HG02981 (cell line): ENCODE measurements around the gene OTOGL.
"Not testable (repeated sequence)": the region's sequence is repeated elsewhere in the genome, so short reads cannot be mapped to it uniquely, and the experiment has no call there.

ENCODE experiments used
- ATAC-seq: cut with Tn5 transposase; IDR thresholded peaks from one replicate; pipeline ENCODE4 v1.9.1; 2021; ENCODE audit warnings: mild to moderate bottlenecking, moderate library complexity; ENCODE audit not compliant: unreplicated experiment

OTOGL gene

DNA sequence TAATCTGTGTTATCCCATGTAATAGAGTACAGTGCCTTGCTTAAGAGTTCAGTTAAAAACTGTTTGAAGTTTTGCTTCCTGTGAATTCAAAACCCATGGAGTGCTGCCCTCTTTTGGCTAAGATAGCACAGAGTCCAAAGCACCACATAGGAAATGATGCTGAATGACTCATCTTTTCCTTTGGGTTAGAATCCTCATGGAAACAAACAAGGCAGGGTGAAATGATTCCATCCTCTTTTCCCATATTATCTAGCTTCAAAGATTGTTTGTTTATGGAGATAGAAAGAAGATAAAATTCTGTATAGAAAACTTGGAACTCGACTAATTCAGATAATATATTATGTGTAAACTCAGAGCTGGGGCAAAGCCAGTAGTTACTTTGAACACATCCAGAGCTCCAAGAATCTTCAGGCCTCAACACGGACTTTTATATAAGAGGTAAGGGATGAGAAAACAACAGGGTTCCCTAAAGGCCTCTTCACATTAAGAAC is 87.4 kb downstream of the OTOGL start:
- ATAC-seq, result peak; percentile 37

DNA sequence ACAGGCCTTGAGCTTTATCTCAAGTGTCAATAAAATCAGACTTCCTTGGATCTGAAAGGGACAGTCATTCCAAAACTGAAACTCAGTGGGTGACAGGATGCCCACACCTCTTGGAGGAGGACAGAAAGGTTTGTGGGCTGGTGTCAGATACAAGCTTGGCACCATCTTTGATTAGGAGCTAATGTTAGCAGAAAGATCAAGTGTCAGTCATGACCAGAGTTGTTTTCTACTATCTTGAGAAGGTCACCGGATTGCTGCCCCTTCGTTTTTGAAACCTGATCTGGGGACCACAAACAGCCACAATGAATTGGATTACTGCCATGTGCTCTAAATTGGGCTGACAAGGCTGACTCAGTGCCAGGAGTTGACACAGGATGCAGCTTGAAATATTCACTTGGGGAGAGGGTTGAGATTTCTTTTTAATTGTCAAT is 88.3 kb downstream of the OTOGL start:
- ATAC-seq, result peak; percentile 60

DNA sequence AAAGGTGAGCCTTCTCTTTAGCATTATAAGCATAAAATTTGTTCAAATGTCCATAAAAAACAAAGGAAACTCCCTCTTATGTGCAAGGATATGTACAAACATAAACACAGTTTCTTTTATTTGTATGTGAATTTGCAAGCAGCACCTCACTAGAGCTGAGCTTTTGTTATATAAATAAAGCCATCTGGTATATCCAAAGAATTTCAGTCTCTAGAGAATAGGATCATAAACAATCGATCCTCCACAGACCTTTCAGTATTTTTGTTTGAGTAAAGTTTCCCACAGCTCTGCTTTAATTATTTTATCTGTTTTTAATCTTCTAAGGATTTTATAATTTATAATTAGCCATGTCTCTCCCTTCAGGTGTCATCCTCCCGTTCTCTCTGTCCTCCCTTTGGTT is 89.2 kb downstream of the OTOGL start:
- no peak for ATAC-seq

DNA sequence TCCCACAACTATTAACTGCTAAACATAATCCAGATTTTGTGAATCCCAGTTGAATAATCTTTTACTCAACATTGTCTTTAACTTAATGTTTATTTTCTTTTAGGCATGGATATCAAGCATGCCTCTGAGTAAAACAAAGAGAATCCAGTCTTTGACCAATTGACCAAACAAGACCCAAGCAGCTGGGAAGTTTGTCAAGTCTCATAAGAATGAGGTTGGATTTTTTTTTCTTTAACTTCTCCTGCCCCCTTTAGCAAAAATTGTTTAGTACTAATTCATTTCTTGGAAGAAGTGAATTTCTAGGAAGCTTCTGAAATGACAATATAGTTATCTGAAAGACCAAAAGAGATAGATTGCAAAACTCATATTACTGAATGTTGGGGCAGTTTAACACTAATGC is 89.9 kb downstream of the OTOGL start:
- no peak for ATAC-seq

DNA sequence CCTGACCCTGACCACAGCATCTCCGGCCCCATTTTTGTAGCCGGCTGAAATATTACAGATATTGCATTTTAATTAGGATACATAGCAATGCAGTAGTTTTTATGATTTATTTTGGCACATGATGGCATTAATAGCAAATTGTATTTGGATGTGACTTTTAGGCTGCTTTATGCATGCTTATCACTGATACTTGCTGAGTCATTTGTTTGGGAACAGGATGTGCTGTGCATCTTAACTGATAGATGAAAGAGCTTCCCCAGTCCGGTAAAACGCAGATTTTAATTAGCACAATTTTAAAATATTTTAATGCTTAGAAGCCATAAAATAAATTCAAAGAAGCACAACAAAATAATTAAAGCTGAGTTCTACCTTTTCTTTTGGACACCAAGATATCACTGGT is 90.7 kb downstream of the OTOGL start:
- no peak for ATAC-seq

DNA sequence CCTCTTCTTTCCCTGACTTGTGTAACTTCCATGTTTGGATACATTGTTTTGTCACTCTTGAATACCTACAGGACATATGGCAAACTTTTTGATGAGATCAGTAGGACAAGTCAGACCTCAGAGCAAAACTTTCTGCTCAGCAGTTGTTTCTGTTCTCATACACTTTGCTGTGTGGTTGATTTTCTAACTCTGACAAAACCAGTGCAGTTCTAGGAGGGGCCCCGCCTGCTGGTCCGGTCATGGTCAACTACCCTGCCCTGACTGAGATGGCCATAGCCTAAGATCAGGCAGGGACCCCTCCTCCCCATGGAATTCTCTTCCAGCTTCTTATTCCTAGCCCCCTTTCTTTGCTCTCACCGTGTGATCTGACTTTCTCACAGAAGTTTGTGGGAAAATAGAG is 92.8 kb downstream of the OTOGL start:
- no peak for ATAC-seq

DNA sequence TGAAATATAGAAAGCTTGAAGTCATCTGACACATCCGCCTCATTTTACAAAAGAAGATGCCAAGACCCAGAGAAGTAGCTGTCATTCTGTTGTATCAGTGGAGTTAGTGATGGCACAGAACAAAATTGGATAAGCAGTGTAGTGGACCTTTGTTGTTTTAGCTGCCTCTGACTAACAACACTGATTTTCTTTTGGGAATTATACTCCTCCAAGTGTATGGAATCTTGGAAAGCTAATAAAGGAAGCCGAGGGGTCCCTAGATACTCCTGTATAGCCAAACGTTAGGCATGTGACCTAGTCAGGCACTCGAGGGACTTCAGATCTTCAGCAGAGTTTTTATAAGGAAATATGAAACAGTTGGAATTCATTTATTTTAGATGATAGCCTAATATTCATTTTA is 94.5 kb downstream of the OTOGL start:
- ATAC-seq, result no peak

DNA sequence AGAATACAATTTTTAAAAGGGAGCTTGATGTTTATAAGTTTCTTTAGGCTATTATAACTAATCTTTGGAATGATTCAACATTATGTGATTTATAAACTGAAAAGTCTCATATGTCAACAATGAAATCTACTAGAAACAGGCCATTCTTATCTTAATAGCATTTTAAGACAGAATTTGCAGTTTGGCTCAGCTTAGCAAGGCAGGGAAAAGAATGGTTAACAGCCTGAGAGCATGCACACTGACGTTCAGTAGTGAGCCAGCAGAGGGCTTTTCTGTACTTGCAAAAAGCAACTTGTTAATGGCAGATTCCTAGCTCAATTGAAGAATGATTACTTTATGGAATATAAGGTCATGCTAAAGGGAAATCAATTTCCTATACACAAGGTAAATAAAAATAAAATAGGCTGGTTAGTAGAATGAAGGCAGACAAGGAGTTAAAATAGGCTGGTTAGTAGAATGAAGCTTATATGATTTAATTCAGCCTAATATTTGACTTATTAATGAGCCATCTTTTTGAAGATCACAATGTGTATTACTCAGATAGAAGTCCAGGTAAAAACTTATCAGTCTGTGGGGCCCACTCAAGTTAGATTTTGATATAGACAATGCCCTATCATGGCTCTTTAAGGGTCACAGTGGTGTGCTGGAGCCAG is 95.9 kb downstream of the OTOGL start:
- ATAC-seq, result peak; percentile 55

DNA sequence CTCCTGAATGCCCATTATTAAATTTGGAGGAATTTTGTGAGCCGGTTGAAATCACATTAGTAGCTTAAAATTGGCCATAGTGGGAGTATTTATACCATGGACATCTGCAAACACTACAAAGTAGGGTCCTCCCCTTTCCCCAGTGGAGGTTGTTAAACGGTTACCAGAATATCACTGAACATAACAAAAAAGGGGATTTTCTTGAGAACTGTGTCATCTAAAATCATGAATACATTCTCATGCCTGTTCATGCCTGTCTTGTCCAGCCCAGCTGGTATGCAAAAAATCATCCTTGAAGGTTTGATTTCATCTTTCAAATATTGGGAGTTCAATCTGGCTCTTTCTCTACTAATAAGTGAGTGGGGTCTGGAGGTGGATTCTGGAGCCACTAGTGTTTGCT is 96.4 kb downstream of the OTOGL start:
- no peak for ATAC-seq

DNA sequence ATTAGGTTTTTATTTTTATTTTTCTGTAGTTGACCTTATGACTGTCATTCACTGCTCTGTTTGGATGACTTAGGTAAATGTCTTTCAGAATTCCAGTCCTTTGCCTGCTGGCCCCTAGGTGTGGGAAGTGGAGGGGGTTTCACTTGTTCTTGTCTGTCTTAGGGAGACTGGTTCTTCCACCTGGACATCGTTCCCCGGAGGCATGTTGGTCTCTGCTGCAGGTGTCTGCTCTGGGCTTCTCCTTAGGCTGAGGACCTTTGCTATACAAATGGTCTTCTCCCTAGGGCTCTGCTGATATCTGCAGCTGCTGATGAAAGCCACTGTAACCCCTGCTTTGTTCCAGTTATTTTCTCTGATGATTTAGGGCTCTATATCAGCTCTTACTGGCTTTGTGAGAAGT is 97.1 kb downstream of the OTOGL start:
- ATAC-seq, result no peak

DNA sequence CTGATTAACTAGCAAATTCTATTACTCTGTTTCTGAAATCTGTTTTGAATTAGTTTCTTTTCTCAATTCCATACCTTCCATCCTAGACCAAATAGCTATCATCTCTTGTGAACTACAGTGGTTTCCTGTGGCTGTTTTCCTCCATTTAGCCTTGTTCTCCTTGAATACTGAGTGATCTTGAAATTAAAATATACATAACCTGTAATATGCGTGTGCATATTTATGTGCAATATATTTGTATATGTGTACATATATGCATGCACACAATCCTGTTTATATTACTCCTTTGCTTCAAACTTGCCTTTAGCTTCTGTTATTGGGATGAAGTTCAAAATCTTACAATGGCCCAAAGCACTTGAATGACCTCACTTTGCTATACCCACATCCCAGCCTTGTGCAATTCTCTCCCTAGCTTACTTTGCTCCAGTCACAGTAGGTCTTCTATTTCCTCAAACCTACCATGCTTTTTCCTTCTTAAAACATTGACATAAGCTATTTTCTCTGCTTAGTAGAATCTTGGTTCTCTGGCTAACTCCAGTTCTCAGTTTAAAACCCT is 99.5 kb downstream of the OTOGL start:
- no peak for ATAC-seq

DNA sequence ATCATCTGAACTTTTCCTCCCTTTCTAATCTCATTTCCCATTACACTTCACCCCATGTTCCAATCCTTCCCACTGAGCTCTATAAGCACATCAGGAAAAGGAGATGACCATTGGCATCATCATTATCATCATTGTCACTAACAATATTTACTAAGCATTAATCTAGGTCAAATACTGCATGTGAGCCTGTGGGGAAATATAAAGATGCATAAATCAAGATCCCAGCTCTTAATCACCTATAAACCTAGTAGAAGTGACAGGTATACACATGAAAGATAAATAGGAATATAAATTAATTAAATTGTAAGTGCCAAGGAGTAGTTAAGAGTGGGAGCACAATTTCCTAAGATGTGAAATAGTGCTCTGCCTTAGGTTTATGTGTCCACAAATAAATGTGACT is 100.6 kb downstream of the OTOGL start:
- no peak for ATAC-seq

DNA sequence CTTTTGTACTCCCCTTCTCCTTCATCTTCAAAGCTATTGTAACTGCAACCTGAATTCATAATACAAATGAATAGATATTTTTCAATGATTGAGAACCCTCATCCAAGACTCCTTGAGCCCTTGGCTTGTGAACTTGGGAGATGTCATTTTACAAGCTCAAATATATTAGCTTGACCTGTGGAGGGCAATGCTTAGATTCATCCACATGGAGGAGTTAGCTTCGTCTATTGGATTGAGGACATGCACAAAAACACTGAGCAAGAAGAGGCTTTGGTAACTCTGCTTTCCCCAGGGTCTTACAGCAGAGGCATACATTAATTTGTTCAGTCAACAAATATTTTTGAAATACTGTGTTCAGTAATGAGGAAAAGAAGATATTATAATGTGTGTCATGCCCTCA is 101.1 kb downstream of the OTOGL start:
- no peak for ATAC-seq

DNA sequence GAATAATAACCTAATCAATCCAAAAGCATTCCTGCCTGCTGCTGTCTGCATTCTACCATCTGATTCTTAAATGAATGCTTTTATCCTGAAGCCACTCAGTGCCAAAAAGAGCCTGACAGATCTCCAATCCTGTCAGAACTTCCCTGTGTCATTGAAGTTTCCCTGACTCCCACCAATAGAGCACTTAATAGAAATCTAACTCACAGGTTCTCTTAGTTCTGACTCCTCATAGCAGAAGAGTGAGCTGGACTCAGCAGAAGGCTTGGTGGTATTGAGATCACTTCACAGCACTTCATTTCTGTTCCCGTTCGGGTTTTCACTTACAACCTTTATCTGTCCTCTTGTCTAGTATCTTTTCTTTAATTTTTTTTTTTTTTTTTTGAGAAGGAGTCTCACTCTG is 102.6 kb downstream of the OTOGL start:
- ATAC-seq, result no peak

DNA sequence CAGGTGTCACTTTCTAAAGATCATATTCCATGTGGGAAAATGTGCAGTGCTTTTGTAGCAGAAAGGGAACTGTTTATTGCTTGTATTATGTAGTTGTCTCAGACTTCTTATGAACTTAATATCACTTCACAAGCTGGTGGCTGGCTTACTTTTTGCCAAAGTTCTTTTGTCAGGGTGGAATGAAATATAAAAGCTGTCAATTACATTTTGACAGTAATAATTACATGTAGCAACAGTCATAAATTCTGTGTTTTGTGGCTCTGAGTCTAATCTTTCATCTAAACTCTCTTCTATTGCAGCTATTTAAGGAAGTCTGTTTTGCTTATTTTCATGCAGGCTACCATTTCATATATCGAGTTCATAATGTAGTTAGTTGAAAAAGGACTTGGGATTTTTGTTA is 106.6 kb downstream of the OTOGL start:
- ATAC-seq, result no peak

DNA sequence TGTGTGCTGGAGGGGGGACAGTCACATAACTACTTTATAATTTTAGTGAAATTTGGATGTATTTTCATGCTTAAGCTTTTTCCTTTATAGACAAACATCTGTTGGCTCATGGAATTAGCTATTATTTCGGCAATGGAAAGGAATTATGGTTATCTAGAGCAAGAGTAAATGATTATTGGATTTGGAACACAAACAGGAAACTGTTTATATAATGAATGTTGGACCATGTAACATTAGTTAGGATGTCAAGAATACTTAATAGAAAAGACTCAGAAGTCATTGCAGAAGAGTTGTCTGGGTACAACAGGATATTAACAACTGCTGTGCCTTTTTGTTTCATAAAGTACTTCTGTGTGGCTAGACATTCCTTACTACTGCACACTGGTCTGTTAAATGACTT is 108.7 kb downstream of the OTOGL start:
- no peak for ATAC-seq

DNA sequence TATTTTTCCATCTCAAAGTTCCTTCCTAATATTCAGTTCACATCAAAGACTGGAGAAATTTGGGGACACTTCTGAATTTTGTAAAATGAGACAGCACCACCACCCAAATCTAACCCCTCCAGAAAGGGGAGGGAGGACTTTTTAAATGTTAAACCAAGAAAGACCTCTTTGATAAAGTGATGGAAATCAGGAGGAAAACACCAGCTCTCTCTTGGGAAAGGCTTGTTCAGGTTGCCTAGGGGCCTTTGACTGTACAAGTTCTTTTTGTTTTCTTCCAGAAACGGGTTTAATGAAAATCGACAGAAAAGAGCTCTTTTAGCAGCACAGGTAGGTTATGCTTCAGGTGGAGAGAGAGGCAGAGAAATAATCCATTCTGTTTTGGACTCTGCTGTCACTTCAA is 112.3 kb downstream of the OTOGL start:
- no peak for ATAC-seq

DNA sequence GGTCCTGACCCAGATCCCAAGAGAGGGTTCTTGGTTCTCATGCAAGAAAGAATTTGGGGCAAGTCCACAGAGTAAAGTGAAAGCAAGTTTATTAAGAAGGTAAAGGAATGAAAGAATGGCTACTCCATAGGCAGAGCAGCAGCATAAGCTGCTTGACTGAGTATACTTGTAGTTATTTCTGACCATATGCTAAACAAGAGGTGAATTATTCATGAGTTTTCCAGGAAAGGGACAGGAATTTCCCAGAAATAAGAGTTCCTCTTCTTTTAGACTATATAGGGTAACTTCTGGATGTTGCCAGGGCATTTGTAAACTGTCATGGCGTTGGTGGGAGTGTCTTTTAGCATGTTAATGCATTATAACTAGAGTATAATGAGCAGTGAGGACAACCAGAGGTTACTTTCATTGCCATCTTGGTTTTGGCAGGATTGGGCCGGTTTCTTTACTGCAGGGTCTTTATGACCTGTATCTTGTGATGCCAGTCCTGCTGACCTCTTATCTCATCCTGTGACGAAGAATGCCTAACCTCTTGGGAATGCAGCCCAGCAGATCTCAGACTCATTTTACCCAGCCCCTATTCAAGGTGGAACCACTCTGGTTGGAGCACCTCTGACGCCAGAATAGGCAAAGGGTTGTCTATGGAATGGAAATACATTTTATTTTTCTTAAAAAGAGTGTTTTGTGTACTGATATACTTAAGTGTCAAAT is 113.8 kb downstream of the OTOGL start:
- ATAC-seq, result no peak

DNA sequence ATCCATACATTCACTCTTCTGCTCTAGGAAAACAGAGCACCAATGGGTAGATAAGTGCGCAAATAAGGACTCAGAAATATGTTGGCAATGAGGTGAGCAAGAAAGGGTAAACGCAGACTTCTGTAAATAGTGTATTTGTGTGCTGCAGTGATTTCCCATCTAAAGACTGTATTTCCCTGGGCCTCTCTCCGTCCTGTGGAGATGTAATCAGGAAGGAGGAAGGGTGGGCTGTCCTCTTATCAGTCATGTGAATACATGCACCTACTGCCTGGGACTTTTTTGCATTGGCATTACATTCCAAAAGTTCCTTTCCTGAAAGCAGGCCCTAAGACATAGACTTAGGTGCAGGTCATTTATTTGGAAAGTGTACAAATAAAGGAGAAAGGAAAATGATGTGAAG is 114.5 kb downstream of the OTOGL start:
- ATAC-seq, result no peak

DNA sequence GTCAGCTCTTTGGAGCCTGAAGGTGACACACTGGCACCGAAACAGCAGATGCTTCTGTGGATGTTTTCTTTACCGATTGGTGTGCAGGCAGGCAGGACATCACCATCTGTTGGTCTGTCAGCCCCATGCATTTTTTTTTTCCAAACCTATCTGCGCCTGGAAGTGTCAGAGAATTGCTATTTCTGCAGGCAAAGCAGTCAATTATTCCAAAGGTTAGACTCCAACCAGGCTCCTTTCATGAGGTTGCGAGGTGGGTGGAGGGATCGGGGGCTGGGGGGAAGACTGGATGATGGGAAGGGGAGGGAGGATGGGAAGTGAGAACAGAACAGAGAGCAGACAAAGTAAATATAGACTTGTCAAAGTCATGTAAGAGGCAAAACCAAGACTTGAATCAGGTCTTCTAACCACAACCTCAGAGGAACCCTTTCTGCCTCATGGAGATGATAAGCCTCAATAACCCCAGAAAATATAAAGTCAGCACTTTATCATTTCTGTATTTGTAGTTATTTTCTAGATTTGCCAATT is 117.7 kb downstream of the OTOGL start:
- ATAC-seq, result no peak

DNA sequence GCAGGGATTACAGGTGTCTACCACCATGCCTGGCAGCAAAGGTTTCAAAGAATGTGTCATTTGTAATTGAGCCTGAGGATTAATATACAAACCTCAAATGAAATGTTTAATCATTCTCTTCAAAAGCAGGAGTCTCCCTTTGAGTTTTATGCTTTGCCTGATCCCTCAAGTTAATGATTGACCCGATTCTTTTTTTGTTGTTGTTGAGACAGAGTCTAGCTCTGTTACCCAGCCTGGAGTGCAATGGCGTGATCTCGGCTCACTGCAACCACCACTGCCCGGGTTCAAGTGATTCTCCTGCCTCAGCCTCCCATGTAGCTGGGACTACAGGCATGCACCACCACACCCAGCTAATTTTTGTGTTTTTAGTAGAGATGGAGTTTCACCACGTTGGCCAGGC is 119.6 kb downstream of the OTOGL start:
- ATAC-seq, result not testable (repeated sequence)

DNA sequence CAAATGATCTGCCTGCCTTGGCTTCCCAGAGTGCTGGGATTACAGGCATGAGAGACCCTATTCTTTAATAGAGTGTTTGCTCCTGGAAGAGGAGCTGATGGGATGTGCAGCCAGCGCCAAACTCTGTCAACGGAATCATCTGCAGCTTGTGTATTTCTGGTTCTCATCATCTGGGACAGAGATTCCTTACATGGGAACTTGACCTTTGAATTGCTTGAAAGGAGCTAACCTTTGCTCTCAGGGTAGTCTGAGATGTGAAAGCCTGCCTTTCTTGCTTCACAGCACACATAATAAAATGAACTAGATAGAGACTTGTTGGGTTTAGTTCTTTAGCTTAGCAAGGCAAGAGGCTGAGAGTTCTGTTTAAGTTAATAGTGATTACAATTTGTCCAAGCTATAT is 120.0 kb downstream of the OTOGL start:
- no peak for ATAC-seq
